Measurements from ENCODE around the gene GJB4.
"Not testable (repeated sequence)": the region's sequence is repeated elsewhere in the genome, so short reads cannot be mapped to it uniquely, and the experiment has no call there.

GJB4 gene

GRCh38 chr1:34746785-34747637 lies 12.5 kb upstream of the GJB4 start:
- no peak for DNase-seq

GRCh38 chr1:34747638-34747941 lies 11.9 kb upstream of the GJB4 start:
- no peak for DNase-seq

GRCh38 chr1:34749992-34750391 lies 9.5 kb upstream of the GJB4 start:
- DNase-seq, result no peak

GRCh38 chr1:34750610-34751009 lies 8.9 kb upstream of the GJB4 start:
- no peak for DNase-seq

GRCh38 chr1:34753163-34753562 lies 6.4 kb upstream of the GJB4 start:
- DNase-seq, result no peak

- no peak for DNase-seq
Measured at GRCh38 chr1:34754964-34755637, 4.4 kb upstream of the GJB4 start, which contains the start of gene GJB5. Gene GJB5 (plus strand): TSS chr1:34755047. CDS start chr1:34757331, 2,284 bp downstream.

GRCh38 chr1:34755961-34756360 lies 3.6 kb upstream of the GJB4 start:
- no peak for DNase-seq

- DNase-seq, result no peak
Measured at GRCh38 chr1:34757386-34757785, 2.2 kb upstream of the GJB4 start.

GRCh38 chr1:34758751-34759150 lies 789 bp upstream of the GJB4 start:
- DNase-seq, result no peak

GRCh38 chr1:34761176-34761761 lies 1.7 kb downstream of the GJB4 start:
- no peak for DNase-seq

GRCh38 chr1:34761776-34762307 lies 2.3 kb downstream of the GJB4 start:
- DNase-seq, result no peak

GRCh38 chr1:34762474-34763141 lies 3.1 kb downstream of the GJB4 start:
- DNase-seq, result no peak

GRCh38 chr1:34763142-34763781 lies 3.7 kb downstream of the GJB4 start:
- no peak for DNase-seq

GRCh38 chr1:34768856-34769255 lies 9.3 kb downstream of the GJB4 start:
- no peak for DNase-seq

- no peak for DNase-seq
Measured at GRCh38 chr1:34770891-34771504, 11.5 kb downstream of the GJB4 start.

- no peak for DNase-seq
Measured at GRCh38 chr1:34771573-34772371, 12.2 kb downstream of the GJB4 start.

- DNase-seq, result not testable (repeated sequence)
Measured at GRCh38 chr1:34773114-34773513, 13.6 kb downstream of the GJB4 start.

GRCh38 chr1:34774957-34775356 lies 15.4 kb downstream of the GJB4 start:
- no peak for DNase-seq

GRCh38 chr1:34776911-34777310 lies 17.4 kb downstream of the GJB4 start:
- DNase-seq, result no peak

GRCh38 chr1:34777519-34778321 lies 18.2 kb downstream of the GJB4 start:
- DNase-seq, result no peak
